ENCODE measurements around the gene TTBK1. TPM values are rescaled to one million over a fixed set of nuclear protein-coding genes. Genes with fewer than 3 reads are reported as not detected.
A peak's percentile ranks its signal among the peaks of the same experiment; 100 is the strongest.

TTBK1 gene
- total RNA-seq, 1 donor from 2014 or later = 9.8 TPM

GRCh38 chr6:43268782-43269272 is 25.5 kb downstream of the TTBK1 start:
- no peak for FAIRE-seq
- DNase-seq (ENCODE audit: low spot score in 2 of 2) = peak in 1 of 2 donors; percentile 49

- DNase-seq (ENCODE audit: low spot score in 2 of 2) = no peak
- FAIRE-seq = no peak
Measured at GRCh38 chr6:43269273-43270007, 26.2 kb downstream of the TTBK1 start.

DNA sequence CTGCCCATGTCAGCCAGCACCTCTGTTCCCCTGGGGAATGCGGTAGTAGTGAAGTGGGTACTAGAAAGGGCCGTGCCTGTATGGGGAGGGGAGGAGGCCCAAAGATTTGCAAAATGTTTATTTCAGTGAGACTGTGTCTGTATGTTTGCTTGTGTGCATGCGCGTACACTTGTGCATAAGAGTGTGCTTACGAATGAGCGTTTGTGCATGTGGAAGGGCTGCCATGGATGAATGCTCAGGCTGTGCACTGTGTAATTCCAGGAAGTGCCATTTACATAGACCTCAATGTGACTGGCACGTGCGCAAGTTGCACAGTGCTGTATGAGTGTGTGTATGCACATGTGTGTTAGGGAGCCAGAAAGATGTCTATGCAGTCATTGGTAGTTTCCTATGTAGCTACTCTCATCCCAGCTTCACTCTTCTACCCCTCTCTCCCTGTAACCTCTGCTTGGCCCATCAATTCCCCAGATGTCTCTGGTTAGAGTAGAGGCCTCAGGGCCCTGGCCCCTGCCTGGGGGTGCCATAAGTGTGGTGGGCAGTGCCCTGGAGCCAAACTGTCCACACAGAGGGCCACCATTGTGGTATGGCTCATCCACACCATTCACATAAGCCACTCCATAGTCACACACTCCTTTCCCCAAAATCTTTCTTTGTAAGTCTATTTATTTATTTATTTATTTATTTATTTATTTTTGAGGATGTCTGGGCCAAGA is 28.0 kb downstream of the TTBK1 start:
- no peak for DNase-seq (ENCODE audit: low spot score in 2 of 2)
- FAIRE-seq = no peak

GRCh38 chr6:43271944-43272343 is 28.7 kb downstream of the TTBK1 start:
- FAIRE-seq (no peak), DNase-seq (ENCODE audit: low spot score in 2 of 2) (no peak)

DNA sequence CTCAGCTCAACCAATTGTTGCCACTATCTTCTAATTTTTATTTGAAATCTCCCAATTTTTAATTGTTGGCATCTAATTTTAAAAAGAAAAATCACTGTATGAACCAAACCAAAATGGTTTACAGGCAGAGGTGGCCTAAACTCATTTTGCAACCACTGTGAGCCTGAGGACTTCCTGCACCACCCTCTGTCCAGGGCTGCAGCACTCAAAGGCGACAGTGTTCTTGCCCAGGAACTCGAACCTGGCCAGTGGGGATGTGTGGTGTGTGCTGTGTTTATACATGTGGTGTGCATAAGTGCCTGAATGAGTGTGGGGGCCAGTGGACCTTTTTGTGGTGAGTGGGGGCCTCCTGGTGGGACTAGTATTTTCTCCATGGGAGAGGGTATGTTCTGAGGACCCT is 30.4 kb downstream of the TTBK1 start:
- FAIRE-seq = no peak
- no peak for DNase-seq (ENCODE audit: low spot score in 2 of 2)

- no peak for FAIRE-seq
- no peak for DNase-seq (ENCODE audit: low spot score in 2 of 2)
Measured at GRCh38 chr6:43274127-43274915, 31.0 kb downstream of the TTBK1 start.

GRCh38 chr6:43274916-43275597 is 31.8 kb downstream of the TTBK1 start:
- DNase-seq (ENCODE audit: low spot score in 2 of 2) = peak in 1 of 2 donors; percentile 77

GRCh38 chr6:43275801-43276576 is 32.7 kb downstream of the TTBK1 start:
- DNase-seq (ENCODE audit: low spot score in 2 of 2) (no peak), FAIRE-seq (no peak)

More at GRCh38 chr6:43274916-43275597, 31.8 kb downstream of the TTBK1 start:
- FAIRE-seq = no peak

- no peak for FAIRE-seq
Measured at GRCh38 chr6:43276577-43277305, 33.5 kb downstream of the TTBK1 start.

DNA sequence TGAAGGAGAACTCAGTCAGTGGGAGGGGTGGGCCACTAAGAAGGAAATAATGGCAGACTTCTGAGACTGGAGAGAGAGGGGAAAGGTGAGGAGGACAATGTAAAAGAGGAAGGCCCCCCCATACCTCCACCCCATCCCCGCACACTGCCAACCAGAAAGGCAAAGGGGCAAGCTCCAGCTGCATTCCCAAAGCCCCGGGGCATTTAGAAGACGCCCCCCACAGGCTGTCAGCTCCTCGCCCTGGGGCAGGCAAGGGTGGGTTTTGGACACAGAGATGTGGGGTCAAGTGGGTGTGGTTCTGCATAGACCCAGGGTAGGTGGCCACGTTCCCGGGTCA is 34.0 kb downstream of the TTBK1 start:
- no peak for DNase-seq (ENCODE audit: low spot score in 2 of 2)
- FAIRE-seq = no peak

More at GRCh38 chr6:43276577-43277305, 33.5 kb downstream of the TTBK1 start:
- no peak for DNase-seq (ENCODE audit: low spot score in 2 of 2)

DNA sequence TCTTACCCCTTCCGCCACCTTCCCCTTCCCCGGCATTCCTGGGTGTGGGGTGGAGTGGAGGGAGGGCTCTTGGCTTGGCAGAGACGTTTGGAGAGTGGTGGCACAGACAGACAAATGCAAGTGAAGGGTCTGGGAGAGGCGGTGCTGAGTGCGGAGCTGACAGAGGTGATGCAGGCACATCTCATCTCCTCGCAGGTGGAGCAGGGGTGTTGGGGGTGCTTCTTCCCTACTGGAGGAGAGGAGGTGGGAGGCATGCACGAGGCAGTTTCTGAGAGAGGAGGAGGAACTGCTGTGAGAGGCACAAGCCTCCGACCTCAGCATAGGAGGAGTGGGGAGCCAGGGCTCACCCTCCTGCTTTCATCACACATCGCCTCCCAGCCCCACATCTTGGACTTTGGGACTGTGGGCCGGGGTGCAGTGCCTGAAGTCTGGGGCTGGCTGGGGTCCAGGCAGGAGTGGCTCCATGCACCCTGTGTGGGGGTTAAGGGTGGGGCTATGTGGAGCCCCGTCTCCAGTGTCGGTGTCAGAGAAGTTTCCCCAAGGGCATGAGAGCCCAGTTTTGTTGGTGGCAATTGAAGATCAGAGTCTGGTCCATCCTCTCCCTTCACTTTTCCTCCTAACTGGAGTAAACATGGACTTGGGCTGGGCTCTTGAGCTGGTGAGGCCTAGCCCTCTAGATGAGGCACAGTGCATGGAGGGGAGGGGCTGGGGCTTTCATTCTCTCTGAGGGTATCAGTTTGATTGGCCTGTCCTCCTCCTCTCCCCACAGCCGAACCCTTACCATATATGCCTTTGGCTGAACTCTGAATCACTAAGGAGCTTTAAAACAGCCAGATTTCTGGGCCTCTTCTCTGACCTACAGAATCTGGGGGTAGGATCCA is 34.6 kb downstream of the TTBK1 start:
- no peak for FAIRE-seq
- DNase-seq (ENCODE audit: low spot score in 2 of 2) = no peak

GRCh38 chr6:43278524-43279078 is 35.3 kb downstream of the TTBK1 start:
- no peak for FAIRE-seq
- no peak for DNase-seq (ENCODE audit: low spot score in 2 of 2)

GRCh38 chr6:43280234-43280633 is 37.0 kb downstream of the TTBK1 start:
- FAIRE-seq (no peak), DNase-seq (ENCODE audit: low spot score in 2 of 2) (no peak)

DNA sequence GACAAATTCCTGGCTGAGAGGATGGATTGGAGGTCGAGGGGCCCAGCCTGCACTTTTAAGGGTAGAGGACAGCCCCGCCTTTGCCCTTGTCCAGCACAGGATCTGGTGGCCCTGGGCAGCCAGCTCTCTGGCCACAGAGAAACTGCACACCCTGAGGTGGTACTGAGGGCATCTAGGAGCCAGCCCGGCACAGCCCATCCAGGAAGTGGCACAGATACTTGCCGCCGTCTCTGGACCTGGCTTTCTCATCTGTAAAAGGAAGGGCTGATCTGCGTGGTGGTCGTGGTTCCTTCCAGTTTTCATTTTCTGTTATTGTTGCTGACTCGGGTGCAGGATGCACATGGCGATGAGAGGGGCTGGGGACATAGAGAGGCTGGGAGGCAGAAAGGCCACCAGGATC is 38.8 kb downstream of the TTBK1 start:
- no peak for FAIRE-seq
- DNase-seq (ENCODE audit: low spot score in 2 of 2) = no peak

GRCh38 chr6:43282636-43283513 is 39.6 kb downstream of the TTBK1 start:
- DNase-seq (ENCODE audit: low spot score in 2 of 2) = no peak
- no peak for FAIRE-seq

DNA sequence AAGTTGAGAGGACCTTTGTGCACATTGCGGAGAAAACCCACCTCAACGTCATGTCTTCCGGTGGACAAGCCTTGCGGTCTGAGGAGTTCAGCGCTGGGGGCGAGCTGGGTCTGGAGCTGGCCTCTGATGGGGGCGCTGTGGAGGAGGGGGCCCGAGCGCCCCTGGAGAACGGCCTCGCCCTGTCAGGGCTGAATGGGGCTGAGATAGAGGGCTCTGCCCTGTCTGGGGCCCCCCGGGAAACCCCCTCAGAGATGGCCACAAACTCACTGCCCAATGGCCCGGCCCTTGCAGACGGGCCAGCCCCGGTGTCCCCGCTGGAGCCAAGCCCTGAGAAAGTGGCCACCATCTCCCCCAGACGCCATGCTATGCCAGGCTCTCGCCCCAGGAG is 40.2 kb downstream of the TTBK1 start:
- DNase-seq (ENCODE audit: low spot score in 2 of 2) (no peak), FAIRE-seq (no peak)

GRCh38 chr6:43283905-43284304 is 40.6 kb downstream of the TTBK1 start:
- FAIRE-seq (no peak), DNase-seq (ENCODE audit: low spot score in 2 of 2) (no peak)
